GM12878 (cell line): ENCODE data around the gene CYB561A3. TPM values are rescaled to one million over a fixed set of nuclear protein-coding genes. Genes with fewer than 3 reads are reported as not detected.

ENCODE experiments used
- ATAC-seq: fragments of 200-7000 bp; cut with Tn5 transposase; 3 replicates; pipeline ENCODE4 v1.9.1; 2020; ENCODE audit warnings: mild to moderate bottlenecking, moderate library complexity
- BruUV-seq: library from RNA; stranded (reverse); fragments of 400-500 nt; replicated peaks from 2 replicates; lab custom pipeline; 2021; lab: Mats Ljungman, UMichigan
- CTCF ChIA-PET: fragments of 300-600 bp; sonication (Branson Sonifier 250); formaldehyde crosslinking; extraction: SDS; loops from one replicate; lab custom pipeline; 2021; ENCODE audit warnings: inconsistent platforms; lab: Yijun Ruan, JAX
- POLR2A ChIA-PET: fragments of 350-600 bp; formaldehyde crosslinking; extraction: SDS; loops from one replicate; lab custom pipeline; 2021; ENCODE audit warnings: inconsistent platforms; lab: Charles Lee
- RAD21 ChIA-PET: fragments of 300-600 bp; sonication (Branson Sonifier 250); formaldehyde crosslinking; loops from one replicate; lab custom pipeline; 2023; ENCODE audit warnings: antibody characterized with exemption; ENCODE audit not compliant: unreplicated experiment; lab: Charles Lee
- SMC1A ChIA-PET: fragments of 300-600 bp; sonication (Branson Sonifier 250); formaldehyde crosslinking; loops from one replicate; lab custom pipeline; 2023; ENCODE audit not compliant: unreplicated experiment, uncharacterized antibody; lab: Charles Lee
- DNase-seq: peaks from one replicate; pipeline ENCODE4 v3.0.0-alpha.2; 2011; ENCODE audit warnings: low read depth, low spot score
- FAIRE-seq: peaks from 3 replicates; lab custom pipeline; 2011; peaks lifted over from hg19 to GRCh38; lab: Jason Lieb, UNC
- H2AFZ ChIP-seq: 2 replicates; pipeline ENCODE4 v1.6.0; 2011; ENCODE audit warnings: low read depth, low read length, control low read depth; ENCODE audit not compliant: control insufficient read depth
- H3K27ac ChIP-seq: 2 replicates; pipeline ENCODE4 v1.5.1; 2011; ENCODE audit warnings: control low read depth; ENCODE audit not compliant: control insufficient read depth, insufficient read depth
- H3K27me3 ChIP-seq, 2 experiments: replicated peaks in 1 of 2; 2 replicates each; pipeline versions ENCODE4 v1.6.0 to v1.6.1; 2011; ENCODE audit warnings: low read length in 1 of 2; ENCODE audit not compliant: control insufficient read depth in 2 of 2, insufficient read depth in 2 of 2
- H3K36me3 ChIP-seq, 2 experiments: 2 replicates each; pipeline ENCODE4 v1.5.1; 2011; ENCODE audit warnings: low read length in 1 of 2; ENCODE audit not compliant: control insufficient read depth in 2 of 2, insufficient read depth in 2 of 2
- H3K4me1 ChIP-seq: 2 replicates; pipeline ENCODE4 v1.6.1; 2011; ENCODE audit warnings: mild to moderate bottlenecking, low read length, moderate library complexity, mixed read lengths; ENCODE audit not compliant: control insufficient read depth, insufficient read depth
- H3K4me2 ChIP-seq: 2 replicates; pipeline ENCODE4 v1.6.0; 2011; ENCODE audit warnings: control low read depth; ENCODE audit not compliant: control insufficient read depth, insufficient read depth
- H3K4me3 ChIP-seq: fragments of 200-600 bp; sonication (generic); 2 replicates; pipeline ENCODE4 v1.5.1; 2016
- H3K79me2 ChIP-seq: 2 replicates; pipeline ENCODE4 v1.6.0; 2011; ENCODE audit warnings: low read length; ENCODE audit not compliant: control insufficient read depth, insufficient read depth
- H3K9ac ChIP-seq: 2 replicates; pipeline ENCODE4 v1.8.0; 2011; ENCODE audit warnings: low read length, control low read depth, mixed read lengths; ENCODE audit not compliant: control insufficient read depth, insufficient read depth
- H3K9me3 ChIP-seq: replicated peaks from 3 replicates; pipeline ENCODE4 v1.5.1; 2011; ENCODE audit warnings: mild to moderate bottlenecking, low read length; ENCODE audit not compliant: control insufficient read depth, insufficient read depth
- H4K20me1 ChIP-seq: 2 replicates; pipeline ENCODE4 v1.6.0; 2011; ENCODE audit not compliant: control insufficient read depth, insufficient read depth
- ASH2L ChIP-seq: fragments of 300-600, 200-600 bp; sonication (generic); IDR thresholded peaks from 2 replicates; pipeline ENCODE4 v1.6.1; 2017; ENCODE audit warnings: low read depth, mild to moderate bottlenecking, borderline replicate concordance
- CEBPB ChIP-seq, 2 experiments: fragments of 150-350 bp in 1 of 2; IDR thresholded peaks; 2 replicates each; pipeline ENCODE4 v1.6.1; 2012 to 2014; ENCODE audit warnings: low read depth in 2 of 2, low read length in 2 of 2, borderline replicate concordance in 1 of 2, inconsistent platforms in 1 of 2
- CREB1 ChIP-seq: IDR thresholded peaks from 2 replicates; pipeline ENCODE4 v1.6.1; 2012; ENCODE audit warnings: low read depth, mild to moderate bottlenecking, inconsistent platforms
- HDGF ChIP-seq: fragments of 450-650 bp; IDR thresholded peaks from 2 replicates; pipeline ENCODE4 v1.6.1; 2016; ENCODE audit warnings: antibody characterized with exemption
- MTA3 ChIP-seq: IDR thresholded peaks from 2 replicates; pipeline ENCODE4 v1.6.1; 2012; ENCODE audit warnings: low read length, inconsistent platforms, borderline replicate concordance
- SMARCA5 ChIP-seq: fragments of 450-650 bp; IDR thresholded peaks from 2 replicates; pipeline ENCODE4 v1.6.1; 2017; ENCODE audit warnings: mild to moderate bottlenecking
- YBX1 ChIP-seq: fragments of 450-650 bp; IDR thresholded peaks from 2 replicates; pipeline ENCODE4 v1.6.1; 2016; ENCODE audit warnings: antibody characterized with exemption
- WGBS: methylation state at CpG from one replicate; pipeline ENCODE4 v1.1.6; 2016; ENCODE audit warnings: low lambda C conversion rate; ENCODE audit not compliant: insufficient replicate concordance, insufficient coverage; ENCODE audit errors: missing lambda C conversion rate; 5-methylcytosine and 5-hydroxymethylcytosine counted together
- in situ Hi-C: fragments of 300-500 bp; cut with MboI; formaldehyde crosslinking; loops from 9 replicates; pipeline ENCODE4 v1.14.3; 2018; ENCODE audit warnings: mixed read lengths
- intact Hi-C: fragments of 100-400 bp; cut with micrococcal nuclease; formaldehyde crosslinking; loops from one replicate; pipeline ENCODE4 v1.14.2; 2022; ENCODE audit not compliant: unreplicated experiment
- polyA plus RNA-seq, 11 experiments: library from polyadenylated mRNA; depleted of rRNA in 4 of 11; unstranded in 6 of 11; stranded (reverse) in 5 of 11; fragments of >200 nt; fragmentation: Nextera tagmentation in 4 of 11; fragmentation: Illumina TruSeq in 1 of 11; extraction: Ambion mirVana in 4 of 11; extraction: Trizol in 1 of 11; gene quantifications; 1 replicate in 1 of 11; 2 replicates in 10 of 11; pipeline versions ENCODE4 v1.2.1 to v1.2.3, GENCODE V29; 2011 to 2016; ENCODE audit warnings: inconsistent platforms in 2 of 11, missing spikeins in 2 of 11, low read depth in 1 of 11
- total RNA-seq, 4 experiments: library from RNA; depleted of rRNA in 3 of 4; stranded (reverse); fragments of >200 nt in 3 of 4; fragmentation: Illumina TruSeq in 1 of 4; extraction: Trizol in 1 of 4; gene quantifications; 2 replicates each; pipeline versions ENCODE4 v1.2.1 to v1.2.3, GENCODE V29; 2013 to 2021
- TF ChIP-seq, protein P1 (sequence below): IDR thresholded peaks from 2 replicates; pipeline ENCODE4 v1.6.1; 2012; ENCODE audit warnings: low read depth, low read length, improper control_type of control experiment
- TF ChIP-seq, protein P2 (sequence below): fragments of 450-650 bp; IDR thresholded peaks from 2 replicates; pipeline ENCODE4 v1.6.1; 2016; ENCODE audit warnings: mild to moderate bottlenecking

Gene CYB561A3
- total and polyA plus RNA-seq, 10 of the 15 experiments (the other 5 are each of a cell fraction or from before 2014, with no cell fraction given) = 40.1 to 169 (median 74.4) TPM

DNA sequence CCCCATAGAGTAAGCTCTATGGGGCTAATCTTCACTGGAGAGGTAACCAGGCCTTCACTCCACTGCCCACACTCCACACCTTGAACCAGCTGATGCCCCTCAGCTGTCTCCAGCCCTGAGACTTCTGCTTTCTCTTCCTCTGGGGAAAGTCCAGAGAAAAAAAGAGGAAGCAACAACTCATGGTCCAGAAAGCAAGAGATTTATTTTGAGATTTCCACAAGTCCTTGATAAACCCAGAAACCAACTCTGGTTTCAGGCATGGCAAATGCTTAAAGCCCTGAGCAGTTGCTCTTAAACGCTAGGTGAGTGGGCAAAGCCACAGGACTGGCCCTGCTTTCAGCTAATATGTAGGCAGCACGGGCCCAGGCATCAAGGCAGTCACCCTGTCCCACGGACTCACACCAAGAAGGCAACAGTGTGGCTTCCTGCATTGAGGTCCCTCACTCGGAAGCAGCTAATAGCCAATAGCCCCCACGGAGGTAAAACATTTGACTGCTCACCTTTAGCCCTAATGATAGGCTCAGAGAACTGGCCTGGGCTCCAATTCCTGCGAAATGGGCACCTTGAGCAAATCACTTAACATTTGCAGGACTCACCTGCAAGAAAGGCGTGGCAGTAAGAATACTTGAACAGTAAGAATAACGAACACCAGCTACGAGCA is 4.3 kb downstream of the CYB561A3 start (continued):
- no peak for TF ChIP-seq YBX1
- no peak; the same call in 1 of the 2 replicates for TF ChIP-seq MTA3

DNA sequence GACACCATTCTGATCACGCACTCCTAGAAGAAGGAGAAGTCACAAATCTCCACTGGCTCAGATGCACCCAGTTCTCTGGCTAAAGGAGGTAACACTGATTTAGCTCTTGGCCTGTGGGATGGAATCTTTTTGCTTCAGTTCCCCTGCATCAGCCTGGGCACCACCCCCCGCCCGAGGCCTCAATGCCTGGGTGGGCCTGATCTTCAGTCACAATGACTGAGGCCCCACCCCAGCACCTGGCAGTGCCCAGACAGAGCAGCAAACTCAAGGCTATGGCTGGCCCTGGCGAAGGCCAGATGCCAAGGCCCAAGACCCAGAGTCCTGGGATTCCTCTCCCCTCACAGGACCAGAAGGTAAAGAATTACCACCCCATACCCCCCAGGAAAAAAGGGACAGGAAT is 5.0 kb downstream of the CYB561A3 start:
- SMC1A ChIA-PET = interaction anchor here (1.0 to 12.8 kb wide), 7 partner anchors 10 to 36 kb away, joined by 3 to 243 read pairs (median 9); partner anchors contain the start of genes DDB1, TKFC and TMEM216
- RAD21 ChIA-PET = interaction anchor here (0.9 to 13.0 kb wide), 8 partner anchors 12 to 73 kb away, joined by 3 to 172 read pairs (median 6); partner anchors contain the start of genes CPSF7, DDB1, SDHAF2 and TKFC
- H3K27me3 ChIP-seq = no peaks in the 10 kb centered on the region
- CTCF ChIA-PET = interaction anchor here (0.7 to 23.9 kb wide), 8 partner anchors 9 to 449 kb away, joined by 3 to 387 read pairs (median 6); partner anchors contain the start of gene TMEM216
- DNase-seq (no peak), ATAC-seq (peak; percentile 2; the same call in 2 of the 3 replicates), FAIRE-seq (no peak)
- H3K9ac ChIP-seq = peak overlapping the region; percentile 69
- intact Hi-C loops (loop anchor here (2.0 kb wide), 2 partner anchors 20 to 28 kb away; no protein-coding TSS in a partner anchor), in situ Hi-C loops (no loop called here)
- H2AFZ ChIP-seq = peak overlapping the region; percentile 46; the same call in 1 of the 2 replicates
- peak overlapping the region; percentile 54 for H3K4me3 ChIP-seq
- peaks cover 3 to 19% of the 10 kb centered on the region in 2 experiments for H3K36me3 ChIP-seq
- BruUV-seq = no TSS peak
- H3K4me2 ChIP-seq = peak overlapping the region; percentile 97
- peaks cover 33% of the 10 kb centered on the region for H3K79me2 ChIP-seq
- WGBS = 23% methylated on average over 4 of the region's 4 CpGs
- TF ChIP-seq, protein P1, sequence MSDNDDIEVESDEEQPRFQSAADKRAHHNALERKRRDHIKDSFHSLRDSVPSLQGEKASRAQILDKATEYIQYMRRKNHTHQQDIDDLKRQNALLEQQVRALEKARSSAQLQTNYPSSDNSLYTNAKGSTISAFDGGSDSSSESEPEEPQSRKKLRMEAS = 0 out of 2 replicates have a peak, but pooled peaks have one; percentile 7
- TF ChIP-seq CEBPB (IDR thresholded peaks at IDR 0.05; ENCODE audit: borderline replicate concordance in 1 of 2, low read depth in 2 of 2, low read length in 2 of 2) (no peak), HDGF (no peak), ASH2L (no peak), CREB1 (no peak), SMARCA5 (peak; percentile 55; the same call in 1 of the 2 replicates)
- TF ChIP-seq, protein P2, sequence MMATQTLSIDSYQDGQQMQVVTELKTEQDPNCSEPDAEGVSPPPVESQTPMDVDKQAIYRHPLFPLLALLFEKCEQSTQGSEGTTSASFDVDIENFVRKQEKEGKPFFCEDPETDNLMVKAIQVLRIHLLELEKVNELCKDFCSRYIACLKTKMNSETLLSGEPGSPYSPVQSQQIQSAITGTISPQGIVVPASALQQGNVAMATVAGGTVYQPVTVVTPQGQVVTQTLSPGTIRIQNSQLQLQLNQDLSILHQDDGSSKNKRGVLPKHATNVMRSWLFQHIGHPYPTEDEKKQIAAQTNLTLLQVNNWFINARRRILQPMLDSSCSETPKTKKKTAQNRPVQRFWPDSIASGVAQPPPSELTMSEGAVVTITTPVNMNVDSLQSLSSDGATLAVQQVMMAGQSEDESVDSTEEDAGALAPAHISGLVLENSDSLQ = no peak
- POLR2A ChIA-PET = interaction anchor here (0.5 to 8.7 kb wide), 5 partner anchors 12 to 70 kb away, joined by 5 to 111 read pairs (median 13); partner anchors contain the start of genes DDB1 and TKFC
- H4K20me1 ChIP-seq = no peaks in the 10 kb centered on the region
- peaks cover 34% of the 10 kb centered on the region for H3K4me1 ChIP-seq
- no peaks in the 10 kb centered on the region for H3K9me3 ChIP-seq
- peak overlapping the region; percentile 92 for H3K27ac ChIP-seq
